Osteocyte (in vitro differentiated cells): ENCODE data around the gene RUNDC3A. TPM values are rescaled to one million over a fixed set of nuclear protein-coding genes. Genes with fewer than 3 reads are reported as not detected.

ENCODE experiments used
- DNase-seq: peaks from one replicate; pipeline ENCODE4 v3.0.0; 2021; ENCODE audit warnings: mixed read lengths; ENCODE audit not compliant: unreplicated experiment; ENCODE audit errors: extremely low spot score
- H3K27ac Mint-ChIP-seq: one replicate; pipeline ENCODE4 v1.8.0; 2021; ENCODE audit warnings: mild to moderate bottlenecking, mixed read lengths; ENCODE audit not compliant: unreplicated experiment
- H3K27me3 Mint-ChIP-seq: one replicate; pipeline ENCODE4 v1.8.0; 2021; ENCODE audit warnings: mixed read lengths; ENCODE audit not compliant: unreplicated experiment
- H3K36me3 Mint-ChIP-seq: one replicate; pipeline ENCODE4 v1.8.0; 2021; ENCODE audit warnings: mixed read lengths; ENCODE audit not compliant: unreplicated experiment
- H3K4me1 Mint-ChIP-seq: one replicate; pipeline ENCODE4 v1.8.0; 2021; ENCODE audit warnings: mixed read lengths; ENCODE audit not compliant: unreplicated experiment
- H3K4me3 Mint-ChIP-seq: one replicate; pipeline ENCODE4 v1.8.0; 2021; ENCODE audit warnings: mild to moderate bottlenecking, moderate library complexity, mixed read lengths; ENCODE audit not compliant: unreplicated experiment
- H3K9me3 Mint-ChIP-seq: one replicate; pipeline ENCODE4 v1.8.0; 2021; ENCODE audit warnings: mixed read lengths; ENCODE audit not compliant: unreplicated experiment
- CTCF ChIP-seq: fragments of 200-600 bp; sonication (generic); IDR thresholded peaks from 2 replicates; pipeline ENCODE4 v1.5.0; 2021; ENCODE audit warnings: antibody characterized with exemption, mild to moderate bottlenecking, moderate library complexity
- total RNA-seq: library from RNA; stranded (reverse); gene quantifications from 2 replicates; pipeline ENCODE4 v1.2.1, GENCODE V29; 2021

Gene RUNDC3A
- total RNA-seq, 1 donor from 2014 or later = 0.38 TPM

GRCh38 chr17:44356241-44356640 is 47.8 kb downstream of the RUNDC3A start:
- no peak for TF ChIP-seq CTCF
- no peak overlapping the region for H3K27ac Mint-ChIP-seq
- H3K27me3 Mint-ChIP-seq = no peaks in the 10 kb centered on the region
- H3K36me3 Mint-ChIP-seq = peaks cover 12% of the 10 kb centered on the region
- no peak overlapping the region for H3K4me3 Mint-ChIP-seq
- DNase-seq = no peak
- H3K9me3 Mint-ChIP-seq = no peaks in the 10 kb centered on the region
- peaks cover 10% of the 10 kb centered on the region for H3K4me1 Mint-ChIP-seq

- peaks cover 17% of the 10 kb centered on the region for H3K4me1 Mint-ChIP-seq
- no peaks in the 10 kb centered on the region for H3K9me3 Mint-ChIP-seq
- H3K36me3 Mint-ChIP-seq = peaks cover 2% of the 10 kb centered on the region
- DNase-seq = no peak
- H3K27me3 Mint-ChIP-seq = no peaks in the 10 kb centered on the region
- no peak overlapping the region for H3K27ac Mint-ChIP-seq
- no peak overlapping the region for H3K4me3 Mint-ChIP-seq
- no peak for TF ChIP-seq CTCF
These were observed 49.7 kb downstream of the RUNDC3A start for GRCh38 chr17:44358066-44358465.

- no peak overlapping the region for H3K27ac Mint-ChIP-seq
- no peak for TF ChIP-seq CTCF
- H3K9me3 Mint-ChIP-seq = no peaks in the 10 kb centered on the region
- no peak overlapping the region for H3K4me3 Mint-ChIP-seq
- H3K36me3 Mint-ChIP-seq = no peaks in the 10 kb centered on the region
- peaks cover 17% of the 10 kb centered on the region for H3K4me1 Mint-ChIP-seq
- H3K27me3 Mint-ChIP-seq = no peaks in the 10 kb centered on the region
- no peak for DNase-seq
These were observed 50.6 kb downstream of the RUNDC3A start for GRCh38 chr17:44359006-44359405.

- H3K4me1 Mint-ChIP-seq = peaks cover 17% of the 10 kb centered on the region
- no peak for DNase-seq
- no peaks in the 10 kb centered on the region for H3K36me3 Mint-ChIP-seq
- H3K27me3 Mint-ChIP-seq = no peaks in the 10 kb centered on the region
- no peak overlapping the region for H3K4me3 Mint-ChIP-seq
- no peaks in the 10 kb centered on the region for H3K9me3 Mint-ChIP-seq
- no peak overlapping the region for H3K27ac Mint-ChIP-seq
- no peak for TF ChIP-seq CTCF
These were observed 51.2 kb downstream of the RUNDC3A start for GRCh38 chr17:44359458-44360143.

- Mint-ChIP-seq H3K9me3 (no peaks in the 10 kb centered on the region), H3K27me3 (peaks cover 4% of the 10 kb centered on the region), H3K36me3 (no peaks in the 10 kb centered on the region), H3K4me3 (no peak overlapping the region), H3K27ac (no peak overlapping the region), H3K4me1 (peaks cover 17% of the 10 kb centered on the region)
- TF ChIP-seq CTCF = no peak
- no peak for DNase-seq
These were observed 51.7 kb downstream of the RUNDC3A start for GRCh38 chr17:44360144-44360533.
